GM12891 (cell line): Measurements from ENCODE around the gene PSEN2.

Experiments
- POLR2A ChIP-seq: IDR thresholded peaks from 2 replicates; pipeline ENCODE4 v1.6.1; 2011; ENCODE audit warnings: low read depth, low read length, control low read depth
- POLR2AphosphoS5 ChIP-seq: IDR thresholded peaks from 2 replicates; pipeline ENCODE4 v1.6.1; 2011; ENCODE audit warnings: low read depth, low read length, control low read depth
- POU2F2 ChIP-seq: IDR thresholded peaks from 2 replicates; pipeline ENCODE4 v1.6.1; 2011; ENCODE audit warnings: low read depth, mild to moderate bottlenecking, control low read depth, low read length, moderate library complexity
- SPI1 ChIP-seq: IDR thresholded peaks from 2 replicates; pipeline ENCODE4 v1.6.1; 2011; ENCODE audit warnings: low read depth, low read length, control low read depth
- TAF1 ChIP-seq: IDR thresholded peaks from 2 replicates; pipeline ENCODE4 v1.6.1; 2011; ENCODE audit warnings: low read depth, low read length, control low read depth

DNA sequence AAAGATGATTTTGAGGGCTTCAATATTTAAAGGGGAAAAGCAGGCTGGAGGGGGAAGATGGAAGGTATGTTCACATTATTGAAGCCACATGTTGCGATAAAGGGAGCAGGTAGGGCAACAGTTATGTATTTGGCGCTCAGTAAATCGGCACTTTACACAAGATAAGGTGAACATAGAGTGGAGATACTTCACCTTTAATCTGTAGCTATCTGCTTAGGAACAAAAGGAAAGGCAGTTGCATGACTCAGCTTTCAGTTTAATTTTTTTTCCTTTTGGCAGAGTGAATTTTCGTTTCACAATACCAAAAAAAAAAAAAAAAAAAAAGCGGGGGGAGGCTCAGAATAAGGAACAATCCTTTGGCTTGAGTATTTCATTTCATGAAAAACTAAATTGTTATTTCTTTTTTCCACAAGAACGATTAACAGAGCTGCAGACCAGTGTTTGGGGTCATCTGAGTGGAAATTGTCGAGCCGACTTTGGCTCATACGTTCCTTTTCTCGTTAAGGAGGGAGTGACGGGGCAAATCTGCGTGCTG lies 68.6 kb downstream of the PSEN2 start:
- TF ChIP-seq POLR2A (no peak), TAF1 (no peak), POLR2AphosphoS5 (no peak), POU2F2 (no peak), SPI1 (no peak)
